GM19035 (cell line): ENCODE results near the gene L3MBTL4.
"Not testable (repeated sequence)": the region's sequence is repeated elsewhere in the genome, so short reads cannot be mapped to it uniquely, and the experiment has no call there.

Source experiments
- ATAC-seq: cut with Tn5 transposase; IDR thresholded peaks from one replicate; pipeline ENCODE4 v1.9.1; 2021; ENCODE audit not compliant: unreplicated experiment

L3MBTL4 gene

DNA sequence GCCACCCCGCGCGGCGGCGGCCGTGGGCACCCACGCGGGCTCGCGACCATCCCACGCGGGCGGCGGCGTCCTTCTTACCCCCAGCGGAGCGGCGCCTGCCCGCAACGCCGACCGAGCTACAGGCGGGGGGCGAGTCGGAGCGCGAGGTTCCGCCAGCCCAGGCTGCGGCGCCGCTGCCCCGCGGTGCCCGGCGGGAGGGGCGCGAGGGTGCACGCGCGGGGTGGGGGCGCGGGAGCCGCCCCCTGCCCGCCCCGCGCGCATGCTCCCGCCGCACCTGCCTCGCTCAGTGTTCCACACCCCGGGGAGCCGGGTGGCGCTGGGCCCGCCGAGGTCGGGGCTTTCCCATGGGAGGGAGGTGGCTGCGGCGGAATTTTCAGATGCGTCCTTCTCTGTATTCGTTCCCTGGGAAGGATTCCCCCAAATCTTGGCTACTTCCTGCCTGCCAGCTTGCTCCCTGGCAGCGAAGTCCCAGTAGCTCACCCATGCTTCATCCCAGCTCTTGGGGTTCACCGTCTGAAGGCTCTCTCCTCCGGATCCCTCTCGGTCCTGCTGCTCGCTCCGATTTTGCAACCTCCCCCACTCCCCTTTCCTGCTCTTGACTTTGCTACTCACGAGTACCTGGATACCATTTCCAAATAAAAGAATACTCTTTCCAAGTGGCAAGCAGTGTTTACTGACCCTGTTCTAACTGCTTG is at the start of gene L3MBTL4:
L3MBTL4 (minus strand) TSS at position 189 of the 695 bp plus-strand sequence. CDS start 103,286 bp downstream, outside the sequence.
- peak; percentile 56 for ATAC-seq

DNA sequence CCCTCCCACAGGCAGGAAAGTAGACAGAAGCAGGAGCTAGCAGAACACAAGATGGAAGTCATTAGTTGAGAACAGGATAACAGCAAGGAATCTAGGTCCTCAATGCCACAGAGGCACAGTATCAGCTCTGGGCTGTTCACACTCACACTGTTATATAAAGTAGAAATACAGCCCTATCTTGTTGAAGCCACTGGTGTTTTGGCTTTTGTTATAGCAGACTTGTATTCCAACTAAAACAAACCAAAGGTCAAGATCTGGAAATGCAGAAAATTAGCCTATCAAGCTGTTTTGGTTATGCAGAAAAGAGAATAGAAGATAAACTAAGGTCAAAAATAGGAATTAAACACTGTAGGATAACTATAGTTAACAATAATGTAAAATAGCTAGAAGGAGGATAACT is 37.5 kb upstream of the L3MBTL4 start:
- ATAC-seq: no peak

DNA sequence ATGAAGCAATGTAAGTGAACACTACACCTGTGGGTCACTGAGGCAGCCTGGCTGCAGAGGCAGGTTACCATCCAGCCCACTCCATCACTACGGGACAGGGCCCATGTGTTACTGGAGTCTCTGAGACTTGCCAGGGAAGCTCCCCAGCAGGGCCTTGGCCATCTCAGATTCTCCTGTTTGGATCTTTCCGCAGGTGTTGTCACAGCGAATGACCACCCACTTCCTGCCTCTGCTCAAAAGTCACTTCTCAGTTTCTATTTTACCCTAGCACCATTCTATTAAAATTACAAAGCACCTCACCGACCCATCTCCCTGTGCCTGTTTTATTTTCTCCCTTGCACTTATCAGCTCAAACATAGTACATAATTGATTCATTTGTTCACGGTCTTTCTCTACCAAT is 34.5 kb upstream of the L3MBTL4 start:
- peak; percentile 88 for ATAC-seq

DNA sequence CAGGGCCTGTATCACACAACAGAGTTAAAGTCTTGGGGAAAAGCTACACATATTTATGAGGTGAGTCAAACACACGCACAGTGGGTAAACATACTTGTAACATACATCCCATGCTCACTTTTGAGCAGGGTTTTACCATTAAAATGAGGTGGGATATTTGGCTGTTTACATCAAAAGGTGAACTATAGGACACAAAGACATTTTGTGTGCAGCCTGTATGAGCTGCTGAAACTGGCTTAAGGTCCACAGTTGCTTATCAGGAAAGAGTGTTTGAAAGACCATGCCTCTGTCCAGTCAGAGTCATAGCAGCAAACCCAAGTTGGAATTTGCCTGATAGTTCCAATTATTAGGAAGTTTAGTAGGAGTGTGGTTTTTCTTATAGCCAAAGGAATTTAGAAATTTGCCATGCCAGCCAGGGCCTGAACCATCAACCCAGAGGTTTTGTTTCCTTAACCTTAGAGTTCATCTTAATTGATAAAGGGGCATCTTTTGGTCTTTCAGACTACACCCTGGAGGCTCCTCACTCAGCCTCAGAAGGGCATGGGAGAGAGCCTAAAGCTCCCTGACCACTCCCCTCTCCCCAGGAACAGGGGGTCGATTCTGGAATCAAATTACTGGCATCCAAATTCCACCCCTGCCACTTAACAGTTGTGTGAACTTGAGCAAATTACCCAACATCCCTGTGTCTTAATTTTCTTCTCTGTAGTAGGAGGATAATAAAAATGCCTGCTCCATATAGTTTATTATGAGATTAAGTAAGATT is 29.9 kb upstream of the L3MBTL4 start:
- ATAC-seq: no peak

DNA sequence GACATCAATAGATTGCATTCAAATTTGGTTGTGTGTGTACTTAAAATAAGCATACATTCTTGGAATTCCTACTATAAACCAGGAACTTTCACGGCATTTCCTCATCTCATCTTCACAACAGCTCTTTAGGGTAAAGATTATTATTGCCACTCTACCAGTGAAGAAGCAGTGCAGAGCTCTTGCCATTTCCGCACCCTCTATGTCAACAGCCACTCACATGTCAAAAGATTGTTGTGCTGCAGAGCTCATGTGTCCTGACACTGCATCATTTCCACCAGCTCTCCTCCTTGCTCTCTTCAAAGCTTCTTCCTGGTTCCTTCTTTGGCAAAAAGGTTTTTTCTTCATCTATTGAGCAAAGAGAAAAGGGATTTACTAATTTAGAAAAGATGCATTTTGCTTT is 26.5 kb upstream of the L3MBTL4 start:
- ATAC-seq: no peak

DNA sequence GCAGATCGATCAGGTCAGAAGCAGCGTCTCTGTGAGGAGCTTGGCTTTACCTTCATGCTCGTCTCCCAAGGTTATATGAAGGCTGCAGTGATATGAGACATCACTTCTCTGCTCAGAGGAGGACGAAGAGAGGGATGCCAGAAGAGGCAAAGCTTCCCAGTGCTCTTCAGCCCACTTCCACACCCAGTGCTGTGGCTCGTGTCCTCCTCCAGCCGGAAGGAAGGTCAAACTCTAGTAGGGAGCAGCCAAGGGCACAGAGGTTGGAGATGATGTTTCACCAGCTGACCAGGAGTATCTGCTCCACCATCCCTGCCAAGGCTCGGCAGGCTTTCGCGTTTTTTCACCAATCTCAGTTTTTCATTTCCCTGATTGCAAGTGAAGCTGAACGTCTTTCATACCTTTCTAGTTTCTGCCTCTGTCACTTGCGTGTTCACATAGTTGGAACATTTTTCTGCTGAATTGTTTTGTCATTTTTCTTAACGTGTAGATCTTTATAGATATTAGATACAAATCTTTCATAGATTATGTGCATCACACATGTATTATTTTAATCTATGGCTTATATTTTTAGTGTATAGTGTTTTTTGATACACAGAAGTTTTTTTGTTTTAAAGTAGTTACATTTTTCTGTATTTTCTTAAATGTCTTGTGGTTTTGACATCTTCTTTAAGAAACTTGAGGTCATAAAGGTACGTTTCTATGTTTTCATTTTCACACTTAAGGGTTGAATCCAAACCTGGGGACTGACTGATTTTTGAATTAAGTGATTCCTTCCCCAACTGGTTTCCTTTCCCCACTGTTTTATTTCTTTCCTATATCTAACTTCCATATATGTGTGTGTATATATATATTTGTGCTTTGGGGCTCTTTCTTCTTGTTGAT is 23.5 kb upstream of the L3MBTL4 start:
- ATAC-seq: no peak

DNA sequence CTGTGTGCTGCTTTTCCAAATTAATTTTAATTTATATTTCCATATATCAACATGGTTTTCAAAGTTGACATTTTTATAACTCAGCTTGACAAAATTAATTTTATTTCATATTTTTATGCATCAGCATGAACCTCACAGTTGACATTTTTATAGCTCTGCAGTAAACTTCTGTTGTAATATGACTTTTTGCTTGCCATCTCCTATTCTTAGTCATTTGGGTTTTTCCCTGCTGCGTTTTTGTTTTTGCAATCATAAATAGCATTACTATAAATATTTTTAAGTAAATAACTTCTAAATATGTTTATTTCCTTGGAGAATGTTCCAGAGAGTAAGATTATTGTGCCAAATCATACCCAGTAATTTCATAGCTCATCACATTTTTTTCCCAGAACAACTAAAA is 21.0 kb upstream of the L3MBTL4 start:
- no peak for ATAC-seq

DNA sequence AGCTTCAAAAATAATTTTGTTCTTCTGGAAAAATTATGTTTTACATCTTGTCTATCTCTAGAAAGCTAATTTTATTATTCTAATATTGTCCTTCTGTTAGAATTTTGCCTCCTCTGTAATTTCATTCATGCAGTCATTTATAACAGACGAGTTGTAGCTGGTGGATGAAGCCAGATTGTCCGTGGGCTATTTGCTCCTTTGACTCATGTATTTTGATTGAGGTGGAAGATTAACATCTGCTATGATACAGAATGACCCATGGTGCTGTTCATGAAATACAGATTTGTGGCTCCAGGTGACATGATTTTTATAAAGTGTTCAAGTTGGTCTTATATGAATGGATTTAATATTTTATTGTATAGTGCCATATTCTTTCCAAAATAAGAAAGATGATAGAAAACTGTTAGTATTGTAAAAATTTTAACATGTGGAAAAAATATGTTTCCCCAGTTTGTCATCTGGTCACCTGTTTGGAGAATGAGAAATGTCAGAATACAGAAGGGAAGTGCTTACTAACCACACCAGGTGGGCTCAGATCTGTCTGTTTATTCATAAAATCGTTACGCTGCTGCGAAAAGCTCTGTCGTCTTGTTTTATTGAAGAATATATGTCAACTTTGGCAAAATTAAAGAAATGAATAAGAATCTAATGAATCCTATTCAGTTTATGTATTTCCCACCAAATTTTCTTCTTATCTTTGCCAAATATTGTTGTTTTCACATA is 20.4 kb upstream of the L3MBTL4 start:
- no peak for ATAC-seq

DNA sequence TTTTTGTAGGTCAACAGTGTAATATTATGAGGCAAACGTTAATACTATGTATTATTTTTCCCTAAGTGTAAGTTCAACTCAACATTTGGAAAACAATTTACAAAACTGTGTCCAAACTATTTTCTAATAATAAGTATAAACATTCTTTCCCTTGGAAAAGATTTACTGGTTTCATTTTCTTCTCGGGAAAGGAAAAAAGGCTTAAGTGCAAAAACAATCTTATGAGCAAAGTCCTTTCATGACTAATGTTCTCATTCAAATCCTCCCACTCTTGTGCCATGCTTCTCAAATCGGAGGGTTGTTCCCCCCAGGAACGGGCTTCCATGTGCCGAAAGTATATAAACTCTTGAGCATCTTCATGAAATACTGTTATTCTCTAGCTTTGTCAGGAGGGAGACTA is 19.8 kb upstream of the L3MBTL4 start:
- ATAC-seq: no peak

DNA sequence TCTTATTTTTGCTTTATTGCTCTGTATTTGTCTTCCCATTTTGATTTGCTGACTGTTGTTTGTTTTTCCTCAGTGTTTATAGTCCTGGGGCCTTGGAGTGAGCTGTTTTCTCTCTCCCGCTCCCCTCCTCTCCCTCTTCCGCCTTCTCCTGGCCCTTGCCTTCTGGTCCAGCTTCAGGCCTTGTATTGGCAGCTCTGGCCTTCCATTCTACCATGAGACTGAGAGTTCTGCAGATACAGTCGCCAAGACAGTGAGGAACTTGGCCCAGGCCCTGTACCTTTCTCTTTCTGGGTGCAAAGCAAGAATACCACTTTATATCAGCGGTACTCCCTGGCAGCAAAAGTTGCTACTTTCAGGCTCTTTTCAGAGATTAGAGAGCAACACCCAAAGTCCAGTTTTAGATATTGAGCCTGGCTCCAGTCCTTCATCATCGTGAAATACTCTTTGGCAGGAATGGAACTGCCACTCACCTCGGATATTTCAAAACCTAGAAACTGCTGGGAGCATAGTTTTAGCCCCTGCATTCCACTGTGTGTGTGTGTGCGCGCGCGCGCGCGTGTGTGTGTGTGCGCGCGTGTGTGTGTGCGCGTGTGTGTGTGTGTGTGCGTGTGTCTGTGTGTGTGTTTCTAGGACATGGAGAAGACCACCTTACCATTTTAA is 17.1 kb upstream of the L3MBTL4 start:
- ATAC-seq: no peak

DNA sequence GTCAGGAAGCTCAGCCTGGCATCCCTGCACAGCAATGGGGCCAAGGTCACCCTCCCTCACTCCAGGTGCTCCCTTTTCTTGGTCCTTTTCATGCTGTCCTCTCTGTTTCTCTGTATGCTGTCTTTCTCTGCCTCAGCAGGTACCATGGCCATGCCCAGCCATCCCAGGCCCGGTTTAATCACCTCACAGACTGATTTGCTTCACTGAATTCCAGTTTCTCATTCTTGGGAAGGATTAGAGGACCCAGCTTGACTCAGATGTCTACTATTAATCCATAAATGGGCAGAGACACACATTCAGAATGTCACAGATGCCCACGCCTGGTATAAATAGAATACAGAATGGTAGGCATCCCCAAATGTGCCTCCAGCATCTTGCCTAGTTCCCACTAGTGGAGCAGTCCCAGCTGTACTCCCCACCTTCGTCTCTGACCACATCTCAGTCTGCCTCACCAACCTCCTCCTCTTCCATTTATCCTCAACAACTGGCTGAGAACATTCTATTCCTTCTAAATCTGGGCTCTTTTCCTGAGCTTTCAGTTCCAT is 14.2 kb upstream of the L3MBTL4 start:
- no peak for ATAC-seq

DNA sequence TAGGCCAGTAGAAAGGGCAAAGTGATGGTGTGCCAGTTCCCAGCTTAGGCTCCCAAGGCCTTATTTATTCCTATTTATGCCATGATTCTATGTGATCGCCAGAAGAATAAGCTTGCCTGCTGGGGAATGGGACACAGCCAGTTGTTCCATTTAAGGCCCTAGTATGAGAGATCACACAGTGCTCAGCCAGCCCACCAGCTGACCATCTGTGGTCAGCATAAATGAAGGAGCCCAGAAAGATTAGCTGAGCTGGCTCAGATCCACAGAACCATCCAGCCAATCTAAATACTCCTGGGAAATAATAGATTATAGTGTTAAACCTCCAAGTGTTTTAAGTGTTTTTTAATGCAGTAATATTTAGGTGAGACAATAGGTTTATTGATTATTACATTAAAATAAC is 12.6 kb upstream of the L3MBTL4 start:
- ATAC-seq: no peak

DNA sequence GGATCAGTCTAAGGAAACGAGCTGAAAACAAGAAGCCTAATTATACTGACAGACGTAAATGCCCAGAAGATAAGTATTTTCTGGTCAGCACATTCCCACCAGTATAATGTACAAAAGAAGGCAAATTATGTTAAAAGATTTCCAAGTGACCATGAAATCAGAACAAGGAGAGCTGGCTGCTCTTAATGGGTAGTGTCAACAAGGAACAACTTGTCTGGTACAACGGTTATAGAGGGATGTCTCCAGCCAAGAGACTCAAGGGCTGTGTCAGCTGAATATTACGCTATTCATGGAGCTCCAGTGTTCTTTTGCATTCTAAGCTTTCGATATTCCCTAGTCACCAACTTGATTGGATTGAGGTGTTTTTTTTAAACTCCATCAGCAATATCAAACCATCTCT is 8.6 kb upstream of the L3MBTL4 start:
- no peak for ATAC-seq

DNA sequence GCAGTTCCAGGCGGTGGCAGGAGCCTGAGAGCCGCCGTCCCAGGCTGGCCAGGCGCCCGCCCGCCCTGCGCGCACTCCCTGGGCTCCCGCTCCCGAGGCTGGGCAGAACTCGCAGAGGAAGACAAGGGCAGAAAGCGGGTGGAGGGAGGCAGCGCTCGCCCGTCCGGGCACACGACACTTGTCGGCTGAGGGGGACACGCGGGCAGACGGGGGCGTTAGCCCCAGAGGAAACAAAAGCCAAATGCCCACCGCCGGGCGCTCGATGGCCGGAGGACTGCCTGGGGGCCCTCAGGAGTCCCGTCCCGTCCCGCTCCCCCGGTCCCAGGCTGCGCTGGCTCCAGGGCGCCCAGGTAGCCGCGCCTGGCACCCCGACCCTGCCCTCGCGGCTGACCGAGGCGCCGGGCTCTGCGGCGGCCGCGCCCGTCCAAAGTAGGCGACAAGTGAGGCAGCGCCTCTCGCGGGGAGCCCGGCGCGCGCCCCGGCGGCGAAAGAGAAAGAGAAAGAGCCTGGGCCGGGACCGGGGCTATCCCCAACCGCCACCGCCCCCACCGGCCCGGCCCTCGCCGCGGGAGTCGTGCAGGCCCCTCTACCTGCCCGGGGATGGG is 491 bp downstream of the L3MBTL4 start:
- peak; percentile 92 for ATAC-seq

DNA sequence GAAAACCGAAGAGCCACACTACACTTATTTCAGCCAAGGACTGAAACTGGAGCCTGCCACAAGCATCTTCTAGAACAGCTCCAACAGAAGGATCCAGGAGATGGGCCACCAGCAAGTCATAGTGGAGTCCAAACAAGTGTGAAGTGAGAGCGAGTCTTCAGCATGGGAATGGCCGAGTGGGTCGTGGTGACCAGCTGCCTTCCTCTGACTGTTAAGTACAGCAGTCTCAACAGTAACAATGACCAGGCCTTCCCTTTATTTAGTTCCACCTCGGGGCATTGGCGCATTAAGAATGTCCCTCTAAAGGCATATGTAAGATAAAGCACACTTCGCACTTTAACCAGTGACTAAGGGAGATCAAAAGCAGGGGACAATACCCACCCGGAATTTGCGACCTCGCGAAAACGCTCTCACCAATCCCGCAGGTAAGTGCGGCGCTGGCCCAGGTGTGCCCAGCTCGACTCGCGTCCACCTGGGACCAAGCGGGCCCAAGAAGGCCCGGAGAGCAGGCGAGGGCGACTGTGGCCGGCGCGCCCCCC is 1.1 kb downstream of the L3MBTL4 start:
- ATAC-seq: no peak

DNA sequence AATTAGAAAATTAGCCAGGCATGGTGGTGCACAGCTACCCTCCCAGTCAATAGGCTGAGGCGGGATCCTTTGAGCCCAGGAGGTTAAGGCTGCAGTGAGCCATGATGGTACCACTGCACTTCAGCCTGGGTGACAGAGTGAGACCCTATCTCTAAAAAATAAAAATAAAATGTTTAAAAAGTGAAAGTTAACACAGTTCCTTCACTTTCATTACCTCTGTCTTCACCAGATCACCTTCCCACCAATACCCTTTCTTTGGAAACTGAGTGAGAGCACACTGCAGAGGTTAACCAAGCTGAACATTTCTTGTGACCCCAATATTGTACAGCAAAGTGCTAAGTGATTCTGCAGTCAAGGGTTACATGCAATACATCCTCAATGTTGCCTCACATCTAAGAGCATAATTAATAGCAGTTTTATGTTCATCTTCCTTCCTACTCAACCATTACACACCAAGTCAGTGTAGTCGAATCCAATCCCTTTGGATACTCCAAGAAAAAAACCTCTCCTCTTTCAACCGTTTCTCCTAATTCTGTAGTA is 1.7 kb downstream of the L3MBTL4 start:
- ATAC-seq: no peak

DNA sequence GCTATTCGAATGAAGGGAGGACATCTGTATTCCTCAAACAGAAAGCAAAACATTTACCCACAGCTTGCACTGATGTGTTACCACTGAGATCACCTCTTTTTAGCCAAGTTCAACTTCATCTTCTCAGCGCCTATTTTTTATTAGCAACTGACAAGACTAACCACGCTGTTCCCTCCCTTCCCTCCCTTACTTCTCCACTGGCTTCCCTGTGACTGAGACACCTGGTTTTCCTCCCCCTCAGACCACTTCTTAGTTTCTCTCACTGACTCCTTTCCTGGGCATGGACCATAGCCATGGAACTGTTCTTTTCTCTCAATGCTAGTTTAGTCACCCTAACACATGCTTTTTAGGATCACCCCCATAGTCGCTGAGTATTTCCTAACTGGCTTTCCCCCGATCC is 3.3 kb downstream of the L3MBTL4 start:
- no peak for ATAC-seq

DNA sequence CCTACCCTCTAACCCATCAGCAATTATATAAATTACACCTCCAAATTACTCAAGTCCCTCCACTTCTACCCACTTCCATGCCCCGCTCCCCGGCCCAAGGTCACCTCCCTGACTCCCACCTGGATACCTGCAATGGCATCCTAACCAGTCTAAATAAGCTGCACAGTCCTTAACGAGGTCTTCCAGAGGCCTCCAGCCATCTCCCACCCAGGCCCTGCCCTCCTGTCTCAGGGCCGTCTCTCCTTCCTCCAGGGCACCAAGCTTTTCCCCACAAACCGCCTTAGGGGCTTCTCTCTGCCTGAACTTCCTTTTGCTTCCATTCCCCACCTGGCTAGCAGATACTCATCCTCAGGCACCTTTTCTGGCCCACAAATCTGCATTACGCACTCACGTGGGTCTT is 4.8 kb downstream of the L3MBTL4 start:
- ATAC-seq: no peak

DNA sequence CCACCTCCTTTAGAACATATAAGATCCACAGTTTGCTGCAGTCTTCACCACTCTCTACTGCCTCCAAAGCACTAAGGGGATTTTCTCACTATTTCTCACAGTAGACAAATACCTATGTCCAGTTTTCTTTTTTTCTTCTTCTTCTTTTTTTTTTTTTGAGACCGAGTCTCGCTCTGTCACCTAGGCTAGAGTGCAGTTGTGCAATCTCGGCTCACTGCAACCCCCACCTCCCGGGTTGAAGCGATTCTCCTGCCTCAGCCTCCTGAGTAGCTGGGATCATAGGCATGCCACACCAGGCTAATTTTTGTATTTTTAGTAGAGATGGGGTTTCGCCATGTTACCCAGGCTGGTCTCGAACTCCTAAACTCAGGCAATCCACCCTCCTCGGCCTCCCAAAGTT is 6.2 kb downstream of the L3MBTL4 start:
- not testable (repeated sequence) for ATAC-seq
